ENCODE results near the gene CDKAL1.

DNA sequence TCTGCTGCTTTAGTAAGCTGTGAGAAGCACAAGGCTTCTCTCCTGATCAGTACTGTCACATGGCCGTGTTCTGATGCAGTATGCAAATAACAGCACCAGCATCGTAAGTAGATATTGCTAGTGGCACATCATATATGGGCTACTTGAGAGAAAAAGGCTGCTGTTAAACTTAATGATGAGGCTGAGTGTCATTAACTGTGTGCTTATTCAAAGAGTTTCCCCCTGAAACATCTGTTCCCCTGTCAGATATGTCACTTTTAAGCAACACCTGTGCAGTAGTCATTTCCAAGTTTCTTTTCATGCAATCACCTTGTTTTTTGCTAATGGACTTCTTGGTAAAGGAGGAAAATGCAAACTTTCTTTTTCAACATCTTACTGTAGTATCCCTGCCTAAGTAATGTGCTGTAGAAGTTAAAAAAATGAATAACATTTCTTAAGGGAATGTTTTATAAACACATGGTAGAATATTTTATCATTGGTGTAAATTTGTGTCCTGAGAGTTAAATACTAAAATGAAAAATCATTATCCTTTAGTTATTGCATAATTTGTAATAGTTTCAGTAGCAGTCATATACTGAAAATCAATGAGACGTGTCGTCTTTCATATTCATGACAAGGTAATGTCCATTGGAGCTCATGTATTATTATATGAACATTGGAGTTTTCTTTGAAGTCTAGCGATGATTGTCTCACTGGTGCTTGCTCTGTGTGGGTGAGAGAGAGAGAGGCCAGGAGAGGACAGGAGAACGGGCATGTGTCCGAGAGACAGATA is 366.3 kb downstream of the CDKAL1 start:
- TF ChIP-seq, protein P1, sequence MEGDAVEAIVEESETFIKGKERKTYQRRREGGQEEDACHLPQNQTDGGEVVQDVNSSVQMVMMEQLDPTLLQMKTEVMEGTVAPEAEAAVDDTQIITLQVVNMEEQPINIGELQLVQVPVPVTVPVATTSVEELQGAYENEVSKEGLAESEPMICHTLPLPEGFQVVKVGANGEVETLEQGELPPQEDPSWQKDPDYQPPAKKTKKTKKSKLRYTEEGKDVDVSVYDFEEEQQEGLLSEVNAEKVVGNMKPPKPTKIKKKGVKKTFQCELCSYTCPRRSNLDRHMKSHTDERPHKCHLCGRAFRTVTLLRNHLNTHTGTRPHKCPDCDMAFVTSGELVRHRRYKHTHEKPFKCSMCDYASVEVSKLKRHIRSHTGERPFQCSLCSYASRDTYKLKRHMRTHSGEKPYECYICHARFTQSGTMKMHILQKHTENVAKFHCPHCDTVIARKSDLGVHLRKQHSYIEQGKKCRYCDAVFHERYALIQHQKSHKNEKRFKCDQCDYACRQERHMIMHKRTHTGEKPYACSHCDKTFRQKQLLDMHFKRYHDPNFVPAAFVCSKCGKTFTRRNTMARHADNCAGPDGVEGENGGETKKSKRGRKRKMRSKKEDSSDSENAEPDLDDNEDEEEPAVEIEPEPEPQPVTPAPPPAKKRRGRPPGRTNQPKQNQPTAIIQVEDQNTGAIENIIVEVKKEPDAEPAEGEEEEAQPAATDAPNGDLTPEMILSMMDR (conservative IDR thresholded peaks at IDR 0.05) = no peak
- no peak for TF ChIP-seq EZH2 (IDR thresholded peaks at IDR 0.05; ENCODE audit: low read depth)
